Measurements from ENCODE around the gene GPX7. TPM values are rescaled to one million over a fixed set of nuclear protein-coding genes. Genes with fewer than 3 reads are reported as not detected.

Gene GPX7
- total RNA-seq, 2 donors from 2014 or later = 22.7 to 26.3 TPM

GRCh38 chr1:52651904-52652303 is 49.7 kb downstream of the GPX7 start:
- no peaks in the 10 kb centered on the region for H3K9me3 ChIP-seq
- WGBS = 87% methylated on average over 1 of the region's 1 CpG
- no peaks in the 10 kb centered on the region for H3K4me1 ChIP-seq (replicated peaks)
- H3K27ac ChIP-seq = no peak overlapping the region
- no peak for TF ChIP-seq POLR2AphosphoS5 (IDR thresholded peaks at IDR 0.05)
- no peak for TF ChIP-seq CTCF (IDR thresholded peaks at IDR 0.05)
- TF ChIP-seq POLR2A (IDR thresholded peaks at IDR 0.05) = no peak
- no peak overlapping the region for H3K4me3 ChIP-seq
- DNase-seq (ENCODE audit: low spot score) = no peak
- no peaks in the 10 kb centered on the region for H3K27me3 ChIP-seq (replicated peaks; ENCODE audit: insufficient read depth)
- H3K36me3 ChIP-seq = no peaks in the 10 kb centered on the region
- intact Hi-C loops (cut with DNase I) = no loop called here

- no peaks in the 10 kb centered on the region for H3K27me3 ChIP-seq (replicated peaks; ENCODE audit: insufficient read depth)
- intact Hi-C loops (cut with DNase I) = no loop called here
- no peak for TF ChIP-seq POLR2AphosphoS5 (IDR thresholded peaks at IDR 0.05)
- TF ChIP-seq CTCF (IDR thresholded peaks at IDR 0.05) = no peak
- H3K36me3 ChIP-seq = no peaks in the 10 kb centered on the region
- no peak for DNase-seq (ENCODE audit: low spot score)
- no peaks in the 10 kb centered on the region for H3K4me1 ChIP-seq (replicated peaks)
- H3K27ac ChIP-seq = no peak overlapping the region
- 96% methylated on average over 5 of the region's 5 CpGs for WGBS
- no peak overlapping the region for H3K4me3 ChIP-seq
- H3K9me3 ChIP-seq = no peaks in the 10 kb centered on the region
These were observed 51.2 kb downstream of the GPX7 start for GRCh38 chr1:52653207-52653849.

- TF ChIP-seq POLR2A (IDR thresholded peaks at IDR 0.05) (no peak), CTCF (IDR thresholded peaks at IDR 0.05) (no peak), POLR2AphosphoS5 (IDR thresholded peaks at IDR 0.05) (no peak)
- no peaks in the 10 kb centered on the region for H3K9me3 ChIP-seq
- no peak for DNase-seq (ENCODE audit: low spot score)
- no peaks in the 10 kb centered on the region for H3K36me3 ChIP-seq
- no peaks in the 10 kb centered on the region for H3K27me3 ChIP-seq (replicated peaks; ENCODE audit: insufficient read depth)
- no peak overlapping the region for H3K27ac ChIP-seq
- intact Hi-C loops (cut with DNase I) = no loop called here
- no peak overlapping the region for H3K4me3 ChIP-seq
- no peaks in the 10 kb centered on the region for H3K4me1 ChIP-seq (replicated peaks)
These were observed 51.9 kb downstream of the GPX7 start for GRCh38 chr1:52654063-52654462.

GRCh38 chr1:52657702-52658101 is 55.5 kb downstream of the GPX7 start:
- H3K27ac ChIP-seq = no peak overlapping the region
- intact Hi-C loops (cut with DNase I) = no loop called here
- H3K4me3 ChIP-seq = no peak overlapping the region
- H3K27me3 ChIP-seq (replicated peaks; ENCODE audit: insufficient read depth) = no peaks in the 10 kb centered on the region
- no peaks in the 10 kb centered on the region for H3K36me3 ChIP-seq
- 98% methylated on average over 3 of the region's 3 CpGs for WGBS
- DNase-seq (ENCODE audit: low spot score) = no peak
- H3K4me1 ChIP-seq (replicated peaks) = no peaks in the 10 kb centered on the region
- TF ChIP-seq POLR2A (IDR thresholded peaks at IDR 0.05) = no peak
- TF ChIP-seq CTCF (IDR thresholded peaks at IDR 0.05) = no peak
- TF ChIP-seq POLR2AphosphoS5 (IDR thresholded peaks at IDR 0.05) = no peak
- no peaks in the 10 kb centered on the region for H3K9me3 ChIP-seq

Other genes with a start within 250 kb of the GPX7 start
- gene CC2D1B, start 236.2 kb upstream of the GPX7 start, total RNA-seq = 10 to 100 TPM; 24.2 to 43.9 TPM
- gene ORC1, start 197.9 kb upstream of the GPX7 start, total RNA-seq = 1 to 10 TPM; 2.2 to 3.3 TPM
- 10 to 100 TPM; 15.3 to 24.8 TPM for gene PRPF38A, start 197.8 kb upstream of the GPX7 start, total RNA-seq
- gene TUT4, start 49.3 kb upstream of the GPX7 start, total RNA-seq = 10 to 100 TPM; 44.4 to 76.1 TPM
- 1 to 10 TPM; 1.0 to 2.6 TPM for gene SHISAL2A, start 30.8 kb downstream of the GPX7 start, total RNA-seq
- gene COA7, start 96.0 kb downstream of the GPX7 start, total RNA-seq = 1 to 10 TPM; 4.4 to 9.1 TPM
- gene ZYG11B, start 124.1 kb downstream of the GPX7 start, total RNA-seq = 10 to 100 TPM; 38.6 to 65.5 TPM
- gene ZYG11A, start 240.4 kb downstream of the GPX7 start, total RNA-seq = 1 to 10 TPM in 1 of 2 donors, under 1 TPM in 1; 0.87 to 6.6 TPM

Measured in prostate gland (tissue), 2 donors.